Breast epithelium (tissue), 3 donors: ENCODE data around the gene ALG3.

Experiments
- CTCF ChIP-seq, 3 donors: fragments of 450-650 bp; IDR thresholded peaks; one replicate each; pipeline ENCODE4 v1.5.1; 2016 to 2017; ENCODE audit warnings: antibody characterized with exemption in 3 of 3, mild to moderate bottlenecking in 3 of 3, moderate library complexity in 3 of 3
- POLR2A ChIP-seq: fragments of 450-650 bp; IDR thresholded peaks from one replicate; pipeline ENCODE4 v1.6.1; 2016; ENCODE audit warnings: antibody characterized with exemption, mild to moderate bottlenecking, moderate library complexity
- POLR2AphosphoS5 ChIP-seq, 3 donors: sonication (generic); formaldehyde crosslinking; IDR thresholded peaks; one replicate each; pipeline ENCODE4 v1.6.1; 2017; ENCODE audit warnings: antibody characterized with exemption in 3 of 3

GRCh38 chr3:184272269-184272668, 23.5 kb upstream of the ALG3 start:
- TF ChIP-seq CTCF (IDR thresholded peaks at IDR 0.05) (no peak), POLR2AphosphoS5 (IDR thresholded peaks at IDR 0.05) (no peak), POLR2A (no peak)
